K562 (cell line): ENCODE results near the gene FBN3. TPM values are rescaled to one million over a fixed set of nuclear protein-coding genes. Genes with fewer than 3 reads are reported as not detected.
A peak's percentile ranks its signal among the peaks of the same experiment; 100 is the strongest.

Source experiments
- ATAC-seq: fragments of 200-7000 bp; cut with Tn5 transposase; 3 replicates; pipeline ENCODE4 v1.9.1; 2020; ENCODE audit warnings: moderate library complexity
- BruUV-seq: library from RNA; stranded (reverse); fragments of 400-500 nt; replicated peaks from 2 replicates; lab custom pipeline; 2021; lab: Mats Ljungman, UMichigan
- CTCF ChIA-PET: fragments of 300-600 bp; formaldehyde crosslinking; extraction: SDS; loops from one replicate; lab custom pipeline; 2021; ENCODE audit warnings: low intra/inter-chr PET ratio; lab: Yijun Ruan, JAX
- POLR2A ChIA-PET: fragments of 300-600, 350-650 bp; sonication (Branson Sonifier 250); formaldehyde crosslinking; extraction: SDS; loops from one replicate; lab custom pipeline; 2021; ENCODE audit warnings: antibody characterized with exemption, inconsistent platforms; lab: Yijun Ruan, JAX
- DNase-seq, 4 experiments: peaks; one replicate each; pipeline versions ENCODE4 v3.0.0 to v3.0.0-alpha.2; 2011 to 2018; ENCODE audit warnings: low spot score in 3 of 4, mixed read lengths in 3 of 4; ENCODE audit errors: extremely low read depth in 1 of 4
- FAIRE-seq: peaks from 2 replicates; lab custom pipeline; 2011; peaks lifted over from hg19 to GRCh38; lab: Jason Lieb, UNC
- H2AFZ ChIP-seq: 2 replicates; pipeline ENCODE4 v1.6.0; 2011; ENCODE audit warnings: low read depth, low read length, control low read depth, inconsistent platforms
- H3K27ac ChIP-seq: fragments of 200-600 bp; 3 replicates; pipeline ENCODE4 v1.8.0; 2011; ENCODE audit warnings: low read depth, mild to moderate bottlenecking, control low read depth, inconsistent platforms, low read length, moderate library complexity, mixed read lengths; ENCODE audit errors: extremely low read depth
- H3K27me3 ChIP-seq, 2 experiments: fragments of 300-600 bp in 1 of 2; 2 replicates in 1 of 2; 3 replicates in 1 of 2; pipeline versions ENCODE4 v1.6.0 to v1.8.0; 2011; ENCODE audit warnings: inconsistent platforms in 2 of 2, low read length in 2 of 2, mild to moderate bottlenecking in 1 of 2, mixed read lengths in 1 of 2, moderate library complexity in 1 of 2; ENCODE audit not compliant: control insufficient read depth in 2 of 2, insufficient read depth in 2 of 2
- H3K36me3 ChIP-seq: fragments of 300-600 bp; 3 replicates; pipeline ENCODE4 v1.8.0; 2011; ENCODE audit warnings: mild to moderate bottlenecking, low read length, inconsistent platforms; ENCODE audit not compliant: control insufficient read depth, insufficient read depth
- H3K4me1 ChIP-seq, 2 experiments: fragments of 200-600 bp in 1 of 2; replicated peaks in 1 of 2; 2 replicates in 1 of 2; 3 replicates in 1 of 2; pipeline versions ENCODE4 v1.5.1 to v1.8.0; 2011; ENCODE audit warnings: inconsistent platforms in 2 of 2, low read length in 2 of 2, mild to moderate bottlenecking in 1 of 2, mixed read lengths in 1 of 2, moderate library complexity in 1 of 2; ENCODE audit not compliant: control insufficient read depth in 2 of 2, insufficient read depth in 2 of 2
- H3K4me2 ChIP-seq: 2 replicates; pipeline ENCODE4 v1.6.1; 2011; ENCODE audit warnings: low read length, control low read depth, inconsistent platforms, mixed read lengths; ENCODE audit not compliant: insufficient read depth
- H3K4me3 ChIP-seq: fragments of 200-600 bp; sonication (generic), shearing (Covaris generic); 2 replicates; pipeline ENCODE4 v1.5.1; 2016; ENCODE audit warnings: control low read depth, inconsistent platforms
- H3K79me2 ChIP-seq: fragments of 200-600 bp; 3 replicates; pipeline ENCODE4 v1.8.0; 2011; ENCODE audit warnings: low read length, inconsistent platforms; ENCODE audit not compliant: control insufficient read depth, insufficient read depth
- H3K9ac ChIP-seq, 2 experiments: 2 replicates each; pipeline versions ENCODE4 v1.6.0 to v1.6.1; 2011; ENCODE audit warnings: low read depth in 2 of 2, low read length in 2 of 2, control low read depth in 1 of 2, inconsistent platforms in 1 of 2, mild to moderate bottlenecking in 1 of 2, mixed read lengths in 1 of 2; ENCODE audit not compliant: insufficient read depth in 1 of 2
- H3K9me1 ChIP-seq: one replicate; pipeline ENCODE4 v1.6.0; 2011; ENCODE audit warnings: inconsistent platforms, mild to moderate bottlenecking, low read length, moderate library complexity; ENCODE audit not compliant: control insufficient read depth, insufficient read depth
- H3K9me3 ChIP-seq: replicated peaks from 2 replicates; pipeline ENCODE4 v1.5.1; 2011; ENCODE audit warnings: low read depth, low read length, inconsistent platforms; ENCODE audit not compliant: control insufficient read depth, insufficient read depth
- H4K20me1 ChIP-seq: replicated peaks from 2 replicates; pipeline ENCODE4 v1.6.1; 2011; ENCODE audit warnings: low read length, inconsistent platforms, mixed read lengths; ENCODE audit not compliant: control insufficient read depth, insufficient read depth
- ARNT ChIP-seq, 2 experiments: fragments of 450-650 bp; IDR thresholded peaks; 2 replicates each; pipeline ENCODE4 v1.6.1; 2016; ENCODE audit warnings: mild to moderate bottlenecking in 1 of 2
- BCOR ChIP-seq: fragments of 450-650 bp; IDR thresholded peaks from 2 replicates; pipeline ENCODE4 v1.6.1; 2016
- ELF2 ChIP-seq: fragments of 250-450 bp; sonication (Bioruptor Pico); IDR thresholded peaks from 2 replicates; pipeline ENCODE4 v1.5.0; 2021; ENCODE audit warnings: mild to moderate bottlenecking
- NCOA4 ChIP-seq: fragments of 450-650 bp; IDR thresholded peaks from 2 replicates; pipeline ENCODE4 v1.6.1; 2018; ENCODE audit warnings: mild to moderate bottlenecking; ENCODE audit not compliant: partially characterized antibody
- NCOR1 ChIP-seq: fragments of 450-650 bp; IDR thresholded peaks from 2 replicates; pipeline ENCODE4 v1.6.1; 2016; ENCODE audit warnings: mild to moderate bottlenecking, moderate library complexity
- PRMT5 ChIP-seq: sonication (generic); formaldehyde crosslinking; IDR thresholded peaks from 2 replicates; pipeline ENCODE4 v1.5.0; 2020; ENCODE audit warnings: missing genetic modification reagents
- STAT5A ChIP-seq: IDR thresholded peaks from 2 replicates; pipeline ENCODE4 v1.6.1; 2012; ENCODE audit warnings: low read length, inconsistent platforms, borderline replicate concordance
- TEAD4 ChIP-seq, 2 experiments: sonication (generic) in 1 of 2; formaldehyde crosslinking in 1 of 2; IDR thresholded peaks; 2 replicates each; pipeline versions ENCODE4 v1.6.1 to v1.8.0; 2012 to 2022; ENCODE audit warnings: borderline replicate concordance in 1 of 2, inconsistent platforms in 1 of 2, low read length in 1 of 2, mild to moderate bottlenecking in 1 of 2, missing genetic modification reagents in 1 of 2
- THRAP3 ChIP-seq: fragments of 450-650 bp; IDR thresholded peaks from 2 replicates; pipeline ENCODE4 v1.6.1; 2016; ENCODE audit warnings: mild to moderate bottlenecking, inconsistent platforms, borderline replicate concordance
- TRIM24 ChIP-seq, 2 experiments: fragments of 450-650 bp; IDR thresholded peaks; 2 replicates each; pipeline ENCODE4 v1.6.1; 2016
- ZNF124 ChIP-seq: sonication (generic); formaldehyde crosslinking; IDR thresholded peaks from 2 replicates; pipeline ENCODE4 v1.8.1; 2022; ENCODE audit warnings: missing genetic modification reagents
- ZNF589 ChIP-seq: fragments of 200-800 bp; sonication (Bioruptor generic); IDR thresholded peaks from 2 replicates; pipeline ENCODE4 v1.6.1; 2016; ENCODE audit warnings: low read depth, missing genetic modification characterization, missing compliant biosample characterization
- WGBS: fragments of 100-300 bp; shearing (Covaris generic); methylation state at CpG from one replicate; pipeline ENCODE4 v1.1.6; 2016; ENCODE audit warnings: low coverage, mixed read lengths; ENCODE audit not compliant: insufficient coverage; ENCODE audit errors: missing lambda C conversion rate; 5-methylcytosine and 5-hydroxymethylcytosine counted together
- in situ Hi-C: fragments of 300-500 bp; cut with MboI; formaldehyde crosslinking; loops from 4 replicates; pipeline ENCODE4 v1.15.0; 2018; ENCODE audit warnings: inconsistent platforms, mixed read lengths
- intact Hi-C: fragments of 100-400 bp; cut with micrococcal nuclease; formaldehyde crosslinking; loops from 2 replicates; pipeline ENCODE4 v1.14.2; 2022
- polyA plus RNA-seq, 8 experiments: library from polyadenylated mRNA; depleted of rRNA in 4 of 8; stranded (reverse) in 5 of 8; unstranded in 3 of 8; fragments of >200 nt; fragmentation: Nextera tagmentation in 2 of 8; fragmentation: Illumina TruSeq in 1 of 8; extraction: Ambion mirVana in 2 of 8; extraction: Trizol in 1 of 8; gene quantifications; 2 replicates each; pipeline versions ENCODE4 v1.2.1 to v1.2.3, GENCODE V29; 2011 to 2014; ENCODE audit warnings: inconsistent platforms in 1 of 8, missing spikeins in 1 of 8
- total RNA-seq, 7 experiments: library from RNA; depleted of rRNA in 6 of 7; stranded (reverse); fragments of >200 nt in 6 of 7; fragmentation: Illumina TruSeq in 2 of 7; extraction: Trizol in 2 of 7; gene quantifications; 2 replicates each; pipeline versions ENCODE4 v1.2.1 to v1.2.3, GENCODE V29; 2011 to 2021; ENCODE audit warnings: low replicate concordance in 1 of 7
- TF ChIP-seq, protein P1 (sequence below): fragments of 250-450 bp; sonication (Bioruptor Pico); IDR thresholded peaks from 2 replicates; pipeline ENCODE4 v1.9.0; 2021; ENCODE audit warnings: mild to moderate bottlenecking, inconsistent platforms

Gene FBN3
- total and polyA plus RNA-seq, 9 of the 15 experiments (the other 6 are each of a cell fraction or from before 2014, with no cell fraction given), result under 0.01 to 0.29 (median 0.01) TPM; not detected in 4

DNA sequence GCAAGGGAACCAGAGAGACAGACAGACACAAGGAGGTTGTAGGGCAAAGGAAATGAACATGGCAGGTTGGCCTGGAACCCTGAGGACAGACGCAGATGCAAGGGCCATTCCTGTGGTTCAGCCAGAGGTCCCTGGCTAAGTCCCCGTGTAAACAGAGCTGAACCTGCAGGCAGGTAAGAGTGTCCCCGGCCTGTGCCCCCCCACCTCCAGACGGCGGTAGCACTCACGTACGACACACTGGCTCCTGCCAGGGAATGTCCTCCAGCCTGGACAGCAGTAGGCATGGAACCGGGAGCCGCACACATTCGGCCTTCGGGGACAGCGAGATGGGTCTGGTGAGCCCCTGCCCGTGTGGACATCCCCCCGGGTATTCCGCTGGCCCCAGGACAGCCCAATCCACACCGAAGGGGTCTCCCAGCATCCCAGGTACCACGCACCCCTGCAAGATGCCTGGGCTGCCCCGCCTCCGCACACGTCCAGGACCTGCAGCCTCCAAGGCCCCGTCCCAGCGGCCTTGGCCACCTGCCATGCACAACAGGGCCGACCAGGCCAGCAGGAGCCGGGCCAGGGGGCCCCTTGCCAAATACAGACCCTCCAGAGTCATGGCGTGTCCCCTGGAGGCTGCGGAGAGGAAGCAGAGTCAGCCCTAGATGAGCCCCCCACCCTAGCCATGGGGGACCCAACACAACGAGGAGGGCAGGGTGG, 2.4 kb downstream of the FBN3 start:
- FAIRE-seq (no peak), DNase-seq (no peak), ATAC-seq (no peak)
- in situ Hi-C loops, result no loop called here
- H3K9me3 ChIP-seq, result no peaks in the 10 kb centered on the region
- H3K4me1 ChIP-seq, result peaks cover 0 to 44% of the 10 kb centered on the region in 2 experiments; a peak in 3 of 5 replicates
- H3K9me1 ChIP-seq, result no peaks in the 10 kb centered on the region
- no peak overlapping the region for H2AFZ ChIP-seq
- ChIA-PET POLR2A (no interaction called here), CTCF (no interaction called here)
- H3K79me2 ChIP-seq, result no peaks in the 10 kb centered on the region
- no peak for TF ChIP-seq ZNF124
- TF ChIP-seq TRIM24 (IDR thresholded peaks at IDR 0.05), result no peak
- TF ChIP-seq NCOR1, result no peak
- BruUV-seq, result no TSS peak
- H4K20me1 ChIP-seq, result no peaks in the 10 kb centered on the region; the same call in 1 of the 2 replicates
- no peaks in the 10 kb centered on the region for H3K36me3 ChIP-seq
- WGBS, result 5% methylated on average over 25 of the region's 27 CpGs
- H3K4me2 ChIP-seq, result no peak overlapping the region
- intact Hi-C loops, result no loop called here
- H3K4me3 ChIP-seq, result no peak overlapping the region
- peak overlapping the region in 1 of 2 experiments; percentile 9; a peak in 1 of 4 replicates for H3K9ac ChIP-seq
- H3K27ac ChIP-seq, result no peak overlapping the region
- H3K27me3 ChIP-seq, result peaks cover 37 to 56% of the 10 kb centered on the region in 2 experiments

- H3K79me2 ChIP-seq, result no peaks in the 10 kb centered on the region
- no peak overlapping the region for H2AFZ ChIP-seq
- no peak overlapping the region for H3K4me2 ChIP-seq
- H3K27me3 ChIP-seq, result peaks cover 32 to 55% of the 10 kb centered on the region in 2 experiments
- no peaks in the 10 kb centered on the region for H3K36me3 ChIP-seq
- H3K9me3 ChIP-seq, result no peaks in the 10 kb centered on the region
- H3K9ac ChIP-seq, result no peak overlapping the region
- in situ Hi-C loops (no loop called here), intact Hi-C loops (loop anchor here (5.0 kb wide), 1 partner anchor 57 kb away; no protein-coding TSS in a partner anchor)
- ChIA-PET POLR2A (interaction anchor here (0.8 kb wide), 1 partner anchor 87 kb away, joined by 4 read pairs; no protein-coding TSS in a partner anchor), CTCF (no interaction called here)
- WGBS, result 7% methylated on average over 13 of the region's 14 CpGs
- no peak for DNase-seq
- BruUV-seq, result no TSS peak
- ATAC-seq, result no peak
- peaks cover 2 to 46% of the 10 kb centered on the region in 2 experiments; a peak in 3 of 5 replicates for H3K4me1 ChIP-seq
- H3K4me3 ChIP-seq, result no peak overlapping the region
- H3K27ac ChIP-seq, result no peak overlapping the region
- no peaks in the 10 kb centered on the region; the same call in none of the 2 replicates for H4K20me1 ChIP-seq
- no peaks in the 10 kb centered on the region for H3K9me1 ChIP-seq
- FAIRE-seq, result no peak
- no peak for TF ChIP-seq TEAD4 (IDR thresholded peaks at IDR 0.05; ENCODE audit: low read length)
- no peak for TF ChIP-seq TEAD4 (CRISPR knock-in tag; IDR thresholded peaks at IDR 0.05; ENCODE audit: borderline replicate concordance)
- no peak for TF ChIP-seq ELF2 (CRISPR knock-in tag)
- TF ChIP-seq PRMT5 (CRISPR knock-in tag), result no peak
- TF ChIP-seq ARNT (IDR thresholded peaks at IDR 0.05), result no peak
- TF ChIP-seq STAT5A, result no peak
- TF ChIP-seq, protein P1, sequence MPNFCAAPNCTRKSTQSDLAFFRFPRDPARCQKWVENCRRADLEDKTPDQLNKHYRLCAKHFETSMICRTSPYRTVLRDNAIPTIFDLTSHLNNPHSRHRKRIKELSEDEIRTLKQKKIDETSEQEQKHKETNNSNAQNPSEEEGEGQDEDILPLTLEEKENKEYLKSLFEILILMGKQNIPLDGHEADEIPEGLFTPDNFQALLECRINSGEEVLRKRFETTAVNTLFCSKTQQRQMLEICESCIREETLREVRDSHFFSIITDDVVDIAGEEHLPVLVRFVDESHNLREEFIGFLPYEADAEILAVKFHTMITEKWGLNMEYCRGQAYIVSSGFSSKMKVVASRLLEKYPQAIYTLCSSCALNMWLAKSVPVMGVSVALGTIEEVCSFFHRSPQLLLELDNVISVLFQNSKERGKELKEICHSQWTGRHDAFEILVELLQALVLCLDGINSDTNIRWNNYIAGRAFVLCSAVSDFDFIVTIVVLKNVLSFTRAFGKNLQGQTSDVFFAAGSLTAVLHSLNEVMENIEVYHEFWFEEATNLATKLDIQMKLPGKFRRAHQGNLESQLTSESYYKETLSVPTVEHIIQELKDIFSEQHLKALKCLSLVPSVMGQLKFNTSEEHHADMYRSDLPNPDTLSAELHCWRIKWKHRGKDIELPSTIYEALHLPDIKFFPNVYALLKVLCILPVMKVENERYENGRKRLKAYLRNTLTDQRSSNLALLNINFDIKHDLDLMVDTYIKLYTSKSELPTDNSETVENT (CRISPR knock-in tag), result no peak
- TF ChIP-seq THRAP3, result no peak
- no peak for TF ChIP-seq ZNF589 (CRISPR knock-in tag)
- TF ChIP-seq NCOA4, result no peak
- 0 out of 2 replicates have a peak, but pooled peaks have one; percentile 31 for TF ChIP-seq BCOR
Observed at GRCh38 chr19:8144273-8144995, 5.0 kb downstream of the FBN3 start.
